ENCODE data around the gene MPO. TPM values are rescaled to one million over a fixed set of nuclear protein-coding genes. Genes with fewer than 3 reads are reported as not detected.

MPO gene
- total RNA-seq, 1 experiment from 2014 or later: not detected

GRCh38 chr17:58232707-58233156 is 48.0 kb downstream of the MPO start:
- H3K4me1 ChIP-seq (replicated peaks; ENCODE audit: insufficient read depth): no peaks in the 10 kb centered on the region
- ChIA-PET CTCF (no interaction called here), POLR2A (ENCODE audit: unreplicated experiment) (no interaction called here)
- DNase-seq: no peak
- no peaks in the 10 kb centered on the region for H4K20me1 ChIP-seq (ENCODE audit: insufficient read depth)
- peaks cover 66% of the 10 kb centered on the region for H3K27me3 ChIP-seq (ENCODE audit: insufficient read depth, low read depth)
- intact Hi-C loops (cut with micrococcal nuclease; ENCODE audit: unreplicated experiment): no loop called here
- no TSS peak for BruUV-seq (replicated peaks)
- H2AFZ ChIP-seq: no peak overlapping the region
- no peak for TF ChIP-seq EZH2 (IDR thresholded peaks at IDR 0.05; ENCODE audit: low read depth)
- H3K4me2 ChIP-seq: no peak overlapping the region
- no peaks in the 10 kb centered on the region for H3K9me3 ChIP-seq (ENCODE audit: insufficient read depth, low read depth)
- H3K9me2 ChIP-seq (ENCODE audit: insufficient read depth): 0 out of 2 replicates have a peak, but pooled peaks cover 6% of the 10 kb centered on the region
- no peaks in the 10 kb centered on the region for H3K36me3 ChIP-seq (ENCODE audit: low read depth)
- no peak overlapping the region for H3K27ac ChIP-seq
- H3K4me3 ChIP-seq: no peak overlapping the region
- no peaks in the 10 kb centered on the region for H3K79me2 ChIP-seq (ENCODE audit: low read depth)
- no peaks in the 10 kb centered on the region for H3F3A ChIP-seq (ENCODE audit: insufficient read depth, low read depth)

- H3K27ac ChIP-seq: no peak overlapping the region
- no peak overlapping the region for H3K4me3 ChIP-seq
- H3F3A ChIP-seq (ENCODE audit: insufficient read depth, low read depth): no peaks in the 10 kb centered on the region
- H3K27me3 ChIP-seq (ENCODE audit: insufficient read depth, low read depth): peaks cover 55% of the 10 kb centered on the region
- DNase-seq: no peak
- POLR2A ChIA-PET (ENCODE audit: unreplicated experiment): no interaction called here
- H3K4me2 ChIP-seq: no peak overlapping the region
- no peaks in the 10 kb centered on the region for H3K4me1 ChIP-seq (replicated peaks; ENCODE audit: insufficient read depth)
- H3K36me3 ChIP-seq (ENCODE audit: low read depth): no peaks in the 10 kb centered on the region
- intact Hi-C loops (cut with micrococcal nuclease; ENCODE audit: unreplicated experiment): no loop called here
- CTCF ChIA-PET: no interaction called here
- no peak for TF ChIP-seq EZH2 (IDR thresholded peaks at IDR 0.05; ENCODE audit: low read depth)
- TF ChIP-seq CTCF (conservative IDR thresholded peaks at IDR 0.05): no peak
- no peaks in the 10 kb centered on the region for H3K79me2 ChIP-seq (ENCODE audit: low read depth)
- no peaks in the 10 kb centered on the region for H3K9me3 ChIP-seq (ENCODE audit: insufficient read depth, low read depth)
- no TSS peak for BruUV-seq (replicated peaks)
- no peak overlapping the region for H2AFZ ChIP-seq
- H4K20me1 ChIP-seq (ENCODE audit: insufficient read depth): no peaks in the 10 kb centered on the region
- no peaks in the 10 kb centered on the region for H3K9me2 ChIP-seq (ENCODE audit: insufficient read depth)
These were observed 49.1 kb downstream of the MPO start for GRCh38 chr17:58231641-58232040.

GRCh38 chr17:58229881-58230280 is 50.9 kb downstream of the MPO start:
- ChIA-PET POLR2A (ENCODE audit: unreplicated experiment) (no interaction called here), CTCF (interaction anchor here (0.9 kb wide), 1 partner anchor 9 kb away, joined by 3 read pairs; the partner anchor contains the start of gene LPO)
- no peaks in the 10 kb centered on the region for H3K36me3 ChIP-seq (ENCODE audit: low read depth)
- H3K27me3 ChIP-seq (ENCODE audit: insufficient read depth, low read depth): peaks cover 37% of the 10 kb centered on the region
- intact Hi-C loops (cut with micrococcal nuclease; ENCODE audit: unreplicated experiment): no loop called here
- no peak for DNase-seq
- no peak overlapping the region for H3K27ac ChIP-seq
- no peak overlapping the region for H2AFZ ChIP-seq
- H3K4me3 ChIP-seq: no peak overlapping the region
- no peak overlapping the region for H3K4me2 ChIP-seq
- no peak for TF ChIP-seq EZH2 (IDR thresholded peaks at IDR 0.05; ENCODE audit: low read depth)
- no peak for TF ChIP-seq CTCF (conservative IDR thresholded peaks at IDR 0.05)
- no peaks in the 10 kb centered on the region for H3K9me2 ChIP-seq (ENCODE audit: insufficient read depth)
- H3K79me2 ChIP-seq (ENCODE audit: low read depth): no peaks in the 10 kb centered on the region
- no peaks in the 10 kb centered on the region for H4K20me1 ChIP-seq (ENCODE audit: insufficient read depth)
- no TSS peak for BruUV-seq (replicated peaks)
- no peaks in the 10 kb centered on the region for H3K4me1 ChIP-seq (replicated peaks; ENCODE audit: insufficient read depth)
- no peaks in the 10 kb centered on the region for H3F3A ChIP-seq (ENCODE audit: insufficient read depth, low read depth)
- H3K9me3 ChIP-seq (ENCODE audit: insufficient read depth, low read depth): no peaks in the 10 kb centered on the region

GRCh38 chr17:58229384-58229783 is 51.4 kb downstream of the MPO start:
- H3F3A ChIP-seq (ENCODE audit: insufficient read depth, low read depth): no peaks in the 10 kb centered on the region
- intact Hi-C loops (cut with micrococcal nuclease; ENCODE audit: unreplicated experiment): no loop called here
- H3K4me2 ChIP-seq: no peak overlapping the region
- DNase-seq: no peak
- H3K36me3 ChIP-seq (ENCODE audit: low read depth): no peaks in the 10 kb centered on the region
- peaks cover 3% of the 10 kb centered on the region for H3K4me1 ChIP-seq (replicated peaks; ENCODE audit: insufficient read depth)
- POLR2A ChIA-PET (ENCODE audit: unreplicated experiment): no interaction called here
- H3K27ac ChIP-seq: no peak overlapping the region
- BruUV-seq (replicated peaks): no TSS peak
- H3K9me3 ChIP-seq (ENCODE audit: insufficient read depth, low read depth): no peaks in the 10 kb centered on the region
- CTCF ChIA-PET: interaction anchor here (0.9 kb wide), 1 partner anchor 9 kb away, joined by 3 read pairs; the partner anchor contains the start of gene LPO
- H3K79me2 ChIP-seq (ENCODE audit: low read depth): no peaks in the 10 kb centered on the region
- H2AFZ ChIP-seq: no peak overlapping the region
- no peaks in the 10 kb centered on the region for H4K20me1 ChIP-seq (ENCODE audit: insufficient read depth)
- no peak for TF ChIP-seq EZH2 (IDR thresholded peaks at IDR 0.05; ENCODE audit: low read depth)
- TF ChIP-seq CTCF (conservative IDR thresholded peaks at IDR 0.05): no peak
- no peaks in the 10 kb centered on the region for H3K9me2 ChIP-seq (ENCODE audit: insufficient read depth)
- H3K27me3 ChIP-seq (ENCODE audit: insufficient read depth, low read depth): peaks cover 32% of the 10 kb centered on the region
- no peak overlapping the region for H3K4me3 ChIP-seq

Measured in PC-9 (cell line).